GM12878 (cell line): ENCODE data around the gene AOPEP.
"Not testable (repeated sequence)": the region's sequence is repeated elsewhere in the genome, so short reads cannot be mapped to it uniquely, and the experiment has no call there.

ENCODE experiments used
- ATF7 ChIP-seq: fragments of 450-650 bp; IDR thresholded peaks from 2 replicates; pipeline ENCODE4 v1.6.1; 2016; ENCODE audit warnings: low read depth, mild to moderate bottlenecking
- GATAD2B ChIP-seq: fragments of 450-650 bp; conservative IDR thresholded peaks from 2 replicates; pipeline ENCODE4 v1.6.1; 2017; ENCODE audit warnings: low read depth, mild to moderate bottlenecking, moderate library complexity
- KAT2A ChIP-seq: conservative IDR thresholded peaks from 2 replicates; pipeline ENCODE4 v1.6.1; 2011; ENCODE audit warnings: low read depth, low read length; ENCODE audit not compliant: control insufficient read depth
- POLR2AphosphoS5 ChIP-seq: IDR thresholded peaks from 2 replicates; pipeline ENCODE4 v1.6.1; 2011; ENCODE audit warnings: mild to moderate bottlenecking, low read length, inconsistent platforms
- RAD51 ChIP-seq: fragments of 450-650 bp; IDR thresholded peaks from 2 replicates; pipeline ENCODE4 v1.6.1; 2016; ENCODE audit warnings: moderate library complexity, mild to moderate bottlenecking, inconsistent platforms
- SP1 ChIP-seq: IDR thresholded peaks from one replicate; pipeline ENCODE4 v1.6.1; 2011; ENCODE audit warnings: low read depth, low read length
- ZNF274 ChIP-seq: IDR thresholded peaks from one replicate; pipeline ENCODE4 v1.8.0; 2011; ENCODE audit not compliant: insufficient read length, insufficient read depth

DNA sequence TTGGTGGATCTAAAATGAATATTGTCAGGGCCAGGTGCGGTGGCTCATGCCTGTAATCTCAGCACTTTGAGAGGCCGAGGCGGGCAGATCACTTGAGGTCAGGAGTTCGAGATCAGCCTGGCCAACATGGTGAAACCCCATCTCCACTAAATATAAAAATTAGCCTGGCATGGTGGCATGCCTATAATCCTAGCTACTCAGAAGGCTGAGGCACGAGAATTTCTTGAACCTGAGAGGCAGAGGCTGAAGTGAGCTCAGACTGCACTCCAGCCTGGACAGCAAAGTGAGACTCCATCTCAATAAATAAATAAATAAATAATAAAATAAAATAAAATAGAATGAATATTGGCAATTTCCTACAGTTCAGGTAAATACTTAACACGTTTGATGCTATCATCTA, 213.8 kb downstream of the AOPEP start:
- TF ChIP-seq GATAD2B, ZNF274, RAD51, SP1, ATF7, POLR2AphosphoS5, KAT2A: not testable (repeated sequence)
